Measurements from ENCODE around the gene ERP27.

The ERP27 gene

DNA sequence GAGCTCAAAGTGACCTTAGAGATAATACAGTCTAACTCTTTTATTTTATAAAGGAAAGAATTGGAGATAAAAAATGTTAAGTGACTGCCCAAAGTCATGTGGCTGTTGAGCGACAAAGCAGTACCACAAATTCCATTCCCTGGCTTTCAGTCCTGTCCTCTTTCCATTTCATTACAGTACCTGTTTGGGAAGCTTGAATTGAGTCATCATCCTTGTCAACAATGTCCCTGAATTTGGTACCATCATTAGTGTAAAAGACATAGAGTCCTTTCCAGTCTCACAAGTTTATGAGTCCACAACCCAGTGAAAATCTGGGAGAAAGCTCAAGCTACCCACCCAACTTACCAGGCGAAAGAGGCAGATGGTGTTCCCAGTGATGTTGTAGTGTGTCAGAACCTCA is 3.8 kb downstream of the ERP27 start:
- no peak for DNase-seq

DNA sequence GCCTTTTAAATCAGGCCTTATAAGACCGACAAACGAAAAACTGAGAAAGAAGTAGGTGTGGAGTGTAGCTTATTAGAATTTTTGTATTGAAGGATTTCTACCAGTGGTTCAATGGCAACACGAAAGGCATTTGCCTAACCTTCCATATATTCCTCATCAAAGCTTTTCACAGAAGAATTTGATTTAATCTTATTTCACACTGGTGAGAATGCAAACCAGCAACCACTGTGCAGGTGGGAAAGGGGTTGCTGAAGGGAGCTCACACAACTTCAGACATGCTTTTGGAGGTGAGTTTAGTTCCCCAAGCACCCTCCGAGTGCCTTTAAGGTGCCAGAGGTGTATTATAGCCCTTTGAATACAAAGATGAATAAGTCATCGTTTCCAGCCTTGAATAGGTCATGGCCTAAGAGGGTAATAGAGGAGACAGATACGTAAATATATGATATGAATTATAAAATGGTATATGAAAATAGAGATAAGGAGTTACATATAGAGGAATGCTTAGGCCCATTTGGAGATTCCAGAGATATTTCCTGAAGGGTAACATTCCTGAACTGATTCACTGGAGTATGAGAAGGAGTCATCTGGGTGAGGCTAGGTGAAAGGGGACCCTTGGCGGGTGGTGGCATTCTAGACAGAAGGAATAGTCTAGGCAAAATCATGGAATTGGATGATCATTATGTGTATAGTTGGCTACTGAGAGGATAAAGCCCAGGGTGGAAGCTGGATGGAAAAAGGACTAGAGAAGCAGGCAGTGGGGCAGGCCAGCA is 6.4 kb downstream of the ERP27 start:
- DNase-seq, result no peak

DNA sequence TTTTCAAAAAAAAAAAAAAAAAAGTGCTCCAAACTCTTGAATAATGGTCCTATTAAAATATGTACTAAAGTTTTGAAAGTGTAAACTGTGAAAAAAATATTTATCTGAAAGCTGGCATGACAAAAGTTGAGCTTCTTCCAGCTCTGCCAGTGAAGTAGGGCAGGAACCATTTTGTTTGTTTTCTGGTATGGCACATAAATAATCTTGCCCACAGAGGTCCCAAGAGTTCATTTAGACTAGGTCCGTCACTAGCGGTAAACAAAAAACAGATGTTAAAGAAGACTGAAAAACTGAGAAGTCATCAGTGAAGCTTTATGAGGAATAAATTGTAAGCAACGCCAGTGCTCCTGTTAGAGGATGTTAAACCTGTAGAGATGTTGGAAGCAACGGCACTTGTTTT is 7.0 kb downstream of the ERP27 start:
- no peak for DNase-seq

DNA sequence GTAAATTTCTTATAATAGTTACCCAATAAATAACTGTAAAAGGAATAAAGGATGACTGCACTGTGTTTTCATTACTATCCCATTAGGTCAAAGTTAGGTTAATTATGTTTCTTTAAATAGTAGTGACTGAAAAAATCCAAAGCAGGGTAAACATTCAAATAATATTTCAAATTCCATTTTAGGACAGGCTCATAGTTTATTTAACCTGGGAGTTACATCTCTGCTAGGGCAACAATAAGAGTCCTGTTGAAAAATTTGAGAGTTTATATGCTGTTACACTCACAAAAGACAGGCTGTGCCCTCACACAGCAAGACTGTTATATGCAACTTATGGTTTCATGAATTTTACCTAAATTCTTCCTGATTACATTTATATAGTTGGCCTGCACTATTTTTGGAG is 8.0 kb downstream of the ERP27 start:
- no peak for DNase-seq

DNA sequence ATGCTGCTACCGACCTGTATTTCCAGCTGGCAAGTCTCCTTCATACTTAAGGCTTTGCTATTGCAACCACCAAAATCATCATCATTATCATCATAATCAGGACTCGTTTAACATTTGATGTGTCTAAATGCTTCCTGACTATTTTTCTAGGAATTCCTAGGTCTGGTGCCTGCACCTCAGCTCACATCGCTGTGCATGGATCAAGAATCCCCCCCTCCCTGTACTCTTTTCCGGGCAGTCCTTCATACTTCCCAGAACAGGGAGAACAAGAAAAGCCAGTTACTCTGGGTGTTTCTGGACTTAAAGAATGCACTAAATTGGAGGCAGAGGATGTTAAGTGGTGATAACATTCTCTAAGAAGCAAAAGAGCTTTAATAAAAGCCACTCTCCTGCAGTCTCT is 9.4 kb downstream of the ERP27 start:
- no peak for DNase-seq

DNA sequence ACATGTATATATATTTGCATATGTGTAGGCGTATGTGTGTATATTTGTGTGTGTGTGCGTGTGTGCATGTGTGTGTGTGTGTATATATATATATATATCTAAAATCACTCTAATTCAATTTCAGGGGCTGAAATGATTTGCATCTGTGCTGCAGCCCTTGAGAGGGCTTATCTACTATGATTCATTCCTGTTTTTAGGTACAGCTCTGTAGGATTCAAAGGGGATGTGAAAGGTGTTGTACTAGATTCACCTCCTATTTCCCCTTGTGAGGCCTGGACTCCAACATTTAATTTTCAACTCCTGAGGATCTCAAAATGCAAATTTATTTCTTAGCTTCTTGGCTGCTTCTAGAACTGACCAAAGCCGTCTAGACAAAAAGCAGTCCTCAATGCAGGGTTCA is 11.1 kb downstream of the ERP27 start:
- no peak for DNase-seq

DNA sequence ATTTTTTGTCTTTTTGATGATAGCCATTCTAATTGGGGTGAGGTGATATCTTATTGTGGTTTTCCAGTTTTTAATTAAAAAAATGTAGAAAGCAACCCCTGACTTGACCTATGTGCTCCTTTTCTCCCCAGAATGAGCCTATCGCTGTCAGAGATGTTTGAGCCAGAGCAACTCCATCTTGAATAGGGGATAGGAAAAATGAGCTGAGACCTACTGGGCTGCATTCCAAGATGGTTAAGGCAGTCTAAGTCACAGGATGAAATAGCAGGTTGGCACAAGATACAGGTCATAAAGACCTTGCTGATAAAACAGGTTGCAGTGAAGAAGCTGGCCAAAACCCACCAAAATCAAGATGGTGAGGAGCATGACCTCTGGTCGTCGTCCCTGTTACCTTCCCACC is 13.8 kb downstream of the ERP27 start:
- no peak for DNase-seq

DNA sequence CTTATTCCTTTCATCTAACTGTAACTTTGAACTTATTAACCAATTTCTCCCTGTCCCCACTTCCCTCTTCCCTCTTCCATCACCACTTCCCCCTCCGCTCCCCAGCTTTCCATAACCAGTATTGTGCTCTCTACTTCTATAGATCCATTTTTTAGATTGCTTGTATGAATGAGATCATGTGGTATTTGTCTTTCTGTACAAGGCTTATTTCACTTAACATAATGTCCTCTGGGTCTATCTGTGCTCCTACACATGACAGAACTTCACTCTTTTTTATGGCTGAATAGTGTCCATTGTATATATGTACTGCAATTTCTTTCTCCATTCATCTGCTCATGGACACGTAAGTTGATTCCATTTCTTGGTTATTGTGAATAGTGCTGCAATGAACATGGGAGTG is 14.4 kb downstream of the ERP27 start:
- DNase-seq, result no peak

DNA sequence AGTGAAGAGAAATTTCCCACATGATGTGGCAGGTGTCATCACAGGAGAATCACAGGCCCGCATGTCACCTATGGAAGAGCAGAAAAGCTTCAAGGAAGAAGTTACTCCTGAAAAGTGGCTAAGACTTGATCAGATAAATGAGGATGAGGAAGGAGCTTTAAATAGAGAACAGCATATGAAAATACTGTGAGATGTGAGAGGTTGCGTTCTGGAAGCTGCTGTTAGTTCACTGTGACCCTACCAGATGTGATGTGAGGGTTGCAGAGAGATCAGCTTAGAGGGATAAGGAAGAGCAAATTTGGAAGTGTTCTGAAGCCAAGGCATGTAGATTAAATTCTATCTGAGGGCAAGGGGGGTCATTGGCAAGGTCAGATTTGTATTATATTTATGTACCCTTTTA is 17.1 kb downstream of the ERP27 start:
- no peak for DNase-seq

DNA sequence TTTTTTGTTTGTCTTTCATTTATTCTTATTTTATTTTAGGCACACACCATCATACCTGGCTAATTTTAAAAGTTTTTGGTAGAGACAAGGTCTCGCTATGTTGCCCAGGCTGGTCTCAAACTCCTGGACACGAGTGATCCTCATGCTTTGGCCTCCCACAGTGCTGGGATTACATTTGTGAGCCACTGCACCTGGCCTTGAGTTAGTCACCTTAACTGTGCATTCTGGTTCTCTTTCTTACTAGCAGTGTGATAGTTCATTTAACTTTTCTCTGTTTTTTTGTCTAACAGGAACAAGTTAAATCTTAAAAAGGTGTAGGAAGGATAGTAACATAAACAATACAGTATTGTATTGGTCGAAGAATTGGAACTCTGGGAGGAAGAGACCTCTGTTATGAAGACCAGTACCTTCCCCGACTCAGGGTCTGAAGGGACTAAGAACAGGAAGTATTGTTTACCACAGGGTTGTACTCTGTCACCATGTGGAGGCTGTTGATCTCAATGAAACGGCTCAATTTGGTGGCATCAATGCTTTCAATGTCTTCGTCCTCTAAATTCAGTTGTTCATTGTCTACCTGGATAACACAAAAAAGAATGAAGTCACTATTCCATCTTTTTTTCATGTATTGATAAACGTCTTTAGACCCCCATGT is 17.7 kb downstream of the ERP27 start:
- DNase-seq, result no peak

DNA sequence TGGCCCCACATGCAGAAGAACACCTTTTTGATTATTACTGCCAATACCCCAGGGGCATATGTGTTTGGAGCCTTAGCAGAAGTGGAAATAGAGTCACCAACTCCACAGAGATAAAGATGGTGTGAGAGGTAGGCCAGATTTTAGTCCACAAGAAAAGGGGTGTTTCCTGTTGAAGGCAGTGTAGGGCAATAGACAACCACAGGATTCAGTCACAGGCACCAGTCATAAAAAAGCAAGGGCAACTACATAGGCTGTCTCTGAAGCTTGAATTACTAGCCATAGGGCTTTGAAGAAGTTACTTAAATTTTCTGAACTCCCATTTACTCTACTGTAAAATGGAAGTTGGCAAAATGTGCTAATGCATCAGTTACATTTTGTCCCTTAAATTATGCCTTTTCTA is 18.9 kb downstream of the ERP27 start:
- DNase-seq, result no peak

DNA sequence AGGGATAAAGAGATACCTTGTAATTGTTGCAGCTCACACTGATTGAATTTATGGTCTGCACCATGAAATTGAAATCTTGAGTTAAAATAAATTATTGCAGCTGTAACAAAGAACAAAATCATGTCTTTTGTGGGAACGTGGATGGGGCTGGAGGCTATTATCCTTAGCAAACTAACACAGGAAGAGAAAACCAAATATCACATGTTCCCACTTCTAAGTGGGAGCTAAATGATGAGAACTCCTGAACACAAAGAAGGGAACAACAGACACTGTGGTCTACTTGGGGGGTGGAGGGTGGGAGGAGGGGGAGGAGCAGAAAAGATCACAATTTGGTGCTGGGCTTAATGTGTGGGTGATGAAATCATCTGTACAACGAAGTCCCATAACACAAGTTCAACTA is 22.6 kb downstream of the ERP27 start:
- no peak for DNase-seq

DNA sequence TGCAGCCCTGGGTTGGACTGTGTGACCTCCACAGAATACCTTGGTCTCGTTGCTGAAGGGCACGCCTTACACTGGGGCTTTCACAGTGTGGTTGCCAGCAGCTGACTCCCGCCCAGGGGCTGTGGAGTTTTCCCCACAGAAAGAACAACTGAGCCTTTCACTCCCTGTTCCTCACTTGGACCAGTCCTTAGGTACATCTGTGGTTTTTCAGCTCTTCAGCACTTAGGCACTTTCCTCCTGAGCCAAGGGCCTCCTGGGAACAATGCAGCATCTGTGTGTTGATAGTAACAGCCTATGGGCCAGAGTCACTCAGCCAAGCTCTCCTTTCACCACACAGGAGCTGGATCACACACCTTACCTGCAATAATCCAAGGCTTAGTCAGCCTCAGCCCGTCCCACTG is 25.0 kb downstream of the ERP27 start:
- no peak for DNase-seq

DNA sequence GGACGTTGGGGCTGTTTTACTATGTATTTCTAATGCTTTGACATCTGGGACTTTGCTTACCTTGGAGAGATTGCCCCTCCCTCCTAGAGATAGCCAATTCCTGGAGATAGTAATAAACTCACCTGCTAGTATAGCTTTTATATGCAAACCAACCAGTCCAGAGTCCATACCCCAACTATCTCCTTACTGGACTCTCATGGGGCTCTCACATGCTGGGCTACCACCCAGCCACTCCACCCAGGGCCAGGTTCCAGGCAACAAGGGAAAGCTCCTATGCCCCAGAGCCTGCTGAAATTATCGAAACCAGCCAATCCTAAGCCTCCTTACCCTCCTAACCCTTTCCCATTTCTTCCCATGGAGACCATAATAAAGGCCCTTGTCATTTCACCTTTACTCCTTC is 27.2 kb downstream of the ERP27 start:
- no peak for DNase-seq

DNA sequence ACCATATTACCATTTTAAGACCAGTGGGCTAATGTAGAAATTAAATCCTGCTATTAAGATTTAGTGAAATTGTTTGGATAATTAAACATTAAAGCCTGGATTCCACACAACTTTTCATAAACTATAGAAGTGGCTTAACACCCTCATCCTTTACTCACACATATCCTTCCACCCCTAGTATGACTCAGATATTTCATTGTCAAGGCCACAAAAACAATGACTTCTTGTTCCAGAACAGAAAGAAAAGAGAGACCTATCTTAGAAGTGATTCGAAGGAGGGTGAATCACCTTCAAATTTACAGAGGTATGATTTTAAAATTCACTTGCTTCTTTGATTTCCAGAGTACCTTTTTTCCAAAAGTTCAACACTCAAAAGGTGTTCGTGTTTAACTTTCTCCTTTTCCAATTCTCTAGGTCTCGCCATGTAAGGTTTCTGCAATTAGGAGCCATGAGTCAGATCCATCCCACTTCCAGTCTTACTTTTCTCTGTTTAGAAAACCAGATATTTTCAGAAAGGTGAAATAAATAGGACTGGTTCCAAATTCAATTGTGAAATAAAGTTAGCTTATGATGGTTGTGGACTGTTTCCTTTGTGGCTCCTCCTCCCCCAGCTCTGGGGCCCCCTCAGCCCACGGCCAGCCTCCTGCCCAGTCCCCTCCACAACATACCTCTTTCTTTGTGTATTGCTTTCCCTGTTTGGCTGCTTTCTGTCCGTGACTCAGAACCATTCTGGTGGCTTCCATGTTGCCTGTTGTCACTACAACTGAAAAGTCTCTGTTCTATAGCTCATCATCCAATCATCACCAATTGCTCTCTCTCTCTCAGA is 28.0 kb downstream of the ERP27 start:
- DNase-seq, result no peak

DNA sequence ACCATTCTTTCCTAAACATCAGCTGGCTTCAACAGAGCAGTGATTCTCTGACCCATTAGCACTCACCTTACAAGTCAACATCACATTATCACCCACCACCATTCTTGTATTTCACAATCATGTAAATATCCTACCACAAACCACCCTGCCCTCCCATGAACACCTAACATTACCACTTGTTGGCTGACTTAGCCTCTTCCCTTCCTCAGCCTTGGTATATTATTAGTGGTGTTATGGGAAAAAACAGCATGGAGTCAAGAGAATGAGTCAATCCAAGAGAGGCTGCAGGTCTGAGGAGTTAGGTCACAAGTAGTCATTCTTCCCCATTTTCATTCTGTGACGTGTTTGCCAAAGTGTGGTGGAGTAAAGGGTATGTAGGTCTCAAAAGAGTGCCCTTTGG is 30.4 kb downstream of the ERP27 start:
- no peak for DNase-seq

DNA sequence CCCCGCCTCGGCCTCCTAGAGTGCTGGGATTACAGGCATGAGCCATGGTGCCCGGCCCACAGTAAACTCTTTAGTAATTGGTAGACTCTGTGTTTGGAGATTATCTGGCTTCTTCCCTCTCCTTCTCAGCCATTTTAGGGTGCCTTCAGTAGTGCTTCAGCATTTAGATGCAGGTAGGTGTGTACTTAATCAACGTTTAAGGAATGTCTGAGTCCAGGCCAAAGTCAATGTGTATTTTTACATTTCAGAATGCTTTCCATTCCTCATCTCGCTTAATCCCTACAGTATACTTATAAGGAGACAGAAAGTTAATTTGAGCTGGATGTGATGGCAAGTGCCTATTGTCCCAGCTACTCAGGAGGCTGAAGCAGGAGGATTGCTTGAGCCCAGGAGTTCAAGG is 32.2 kb downstream of the ERP27 start:
- no peak for DNase-seq

DNA sequence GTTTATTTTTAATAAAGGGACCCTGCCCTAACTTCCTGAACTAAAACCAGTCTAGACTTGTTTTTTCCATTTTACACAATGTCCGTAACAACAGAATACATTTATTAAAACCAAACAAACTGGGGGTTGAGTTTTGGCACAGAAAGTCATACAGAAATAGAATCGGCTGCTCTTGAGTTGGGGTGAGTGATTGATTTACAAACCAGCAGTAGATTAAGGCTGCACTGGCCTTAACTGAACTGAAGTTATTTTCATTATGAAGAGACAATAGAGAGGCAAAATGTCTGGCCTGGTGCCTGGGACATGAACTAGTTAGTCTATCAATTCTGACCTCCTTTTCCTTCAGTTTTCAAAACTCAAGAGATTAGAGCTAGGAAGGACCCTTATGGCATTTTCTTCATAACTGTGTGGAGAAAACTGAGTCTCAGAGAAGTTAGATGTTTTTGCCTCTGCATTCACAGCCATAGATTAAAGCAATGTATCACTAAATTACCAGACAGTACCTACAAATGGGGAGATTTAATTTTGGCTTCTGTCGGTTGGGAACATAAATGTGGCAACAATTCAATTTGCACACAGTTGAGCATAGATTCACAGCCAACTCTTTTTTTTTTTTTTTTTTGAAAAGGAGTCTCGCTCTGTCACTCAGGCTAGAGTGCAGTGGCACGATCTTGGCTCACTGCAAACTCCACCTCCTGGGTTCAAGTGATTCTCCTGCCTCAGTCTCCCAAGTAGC is 32.9 kb downstream of the ERP27 start:
- no peak for DNase-seq

DNA sequence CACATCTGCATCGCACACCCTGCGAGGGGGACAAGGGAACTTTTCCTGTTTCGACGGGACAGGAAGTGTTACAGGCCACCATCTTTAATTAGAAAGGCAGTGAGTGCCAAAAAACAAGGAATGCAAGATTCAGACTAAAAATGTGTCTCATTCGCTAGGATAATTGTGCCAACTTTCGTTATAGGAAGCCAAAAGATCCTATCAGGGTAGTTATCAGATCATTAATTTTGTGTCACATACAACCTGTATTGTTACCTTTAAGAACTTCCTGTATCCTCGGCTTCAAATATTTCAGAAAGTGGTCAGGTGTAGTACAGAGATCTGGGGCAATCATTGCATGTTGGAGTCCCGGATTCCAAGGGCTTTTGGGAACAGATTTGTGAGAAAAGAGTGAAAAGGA is 33.5 kb downstream of the ERP27 start:
- DNase-seq, result no peak

DNA sequence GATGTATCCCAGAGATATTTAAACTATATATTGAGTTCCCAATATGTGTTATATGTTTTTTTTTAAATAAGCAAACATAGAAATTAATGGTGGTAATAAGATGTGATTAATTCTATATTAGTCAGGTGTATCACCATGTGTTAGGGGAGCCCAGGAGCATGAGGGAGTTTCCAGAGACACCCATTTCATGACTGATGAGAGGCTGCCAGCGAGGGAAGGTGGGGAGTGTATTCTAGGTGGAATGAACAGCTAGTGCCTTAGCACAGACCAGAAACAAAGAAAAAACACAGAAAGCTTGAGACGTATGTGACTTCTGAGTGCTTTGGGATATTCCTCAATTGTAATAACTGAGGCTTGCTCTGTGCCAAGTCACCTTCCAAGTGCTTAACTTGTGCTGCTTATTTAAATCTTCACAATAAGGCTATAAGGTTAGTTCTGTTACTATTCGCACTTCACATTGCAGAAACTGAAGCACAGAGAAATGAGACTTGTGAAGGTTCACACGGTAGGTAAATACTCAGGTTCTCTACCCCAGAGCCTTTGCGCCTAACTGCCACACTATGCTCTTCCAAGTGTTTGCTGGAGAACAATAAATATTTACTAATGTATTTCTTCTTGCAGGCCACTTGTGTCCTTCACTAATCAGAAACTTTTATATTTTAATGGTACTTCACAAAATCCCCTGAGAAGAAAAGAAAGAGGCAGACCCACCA is 34.8 kb downstream of the ERP27 start:
- no peak for DNase-seq

DNA sequence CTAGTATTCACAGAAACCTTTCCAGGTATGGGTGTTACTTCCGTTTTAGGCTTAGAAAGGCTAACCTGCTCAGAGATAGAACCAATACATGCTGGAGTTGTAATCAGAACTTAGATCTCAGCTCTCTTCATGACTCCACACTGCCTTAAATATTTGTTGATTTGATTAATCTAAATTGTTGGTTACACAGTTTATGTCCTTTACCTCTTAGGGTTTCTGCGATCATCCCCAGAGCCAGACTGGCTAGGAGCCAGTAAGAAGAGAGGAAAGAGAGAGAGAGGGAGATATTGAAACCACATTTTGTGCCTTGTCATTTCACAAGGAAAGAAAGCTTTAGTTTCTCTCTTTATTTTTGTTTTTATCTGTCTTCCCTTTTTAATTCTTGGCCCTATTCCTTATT is 35.9 kb downstream of the ERP27 start:
- DNase-seq, result no peak

DNA sequence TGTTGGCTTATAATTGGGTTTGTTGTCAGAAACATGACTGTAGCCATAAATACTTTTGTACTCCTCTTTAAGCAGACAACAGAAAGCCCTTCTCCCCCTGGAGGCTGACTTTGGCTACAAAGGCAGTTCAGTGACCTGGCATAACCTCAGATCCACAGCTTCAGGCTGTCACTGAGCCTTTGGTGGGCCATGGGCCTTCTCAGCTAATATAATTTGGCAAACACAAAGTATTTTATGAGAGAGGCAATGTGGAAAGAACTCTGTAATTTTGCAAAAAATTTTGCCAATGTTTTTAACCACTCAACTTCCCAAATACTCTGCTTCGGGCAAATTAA is 37.1 kb downstream of the ERP27 start:
- DNase-seq, result no peak

Measured in DMS153 (cell line).